ENCODE data around the gene CLCN2.

Gene CLCN2

DNA sequence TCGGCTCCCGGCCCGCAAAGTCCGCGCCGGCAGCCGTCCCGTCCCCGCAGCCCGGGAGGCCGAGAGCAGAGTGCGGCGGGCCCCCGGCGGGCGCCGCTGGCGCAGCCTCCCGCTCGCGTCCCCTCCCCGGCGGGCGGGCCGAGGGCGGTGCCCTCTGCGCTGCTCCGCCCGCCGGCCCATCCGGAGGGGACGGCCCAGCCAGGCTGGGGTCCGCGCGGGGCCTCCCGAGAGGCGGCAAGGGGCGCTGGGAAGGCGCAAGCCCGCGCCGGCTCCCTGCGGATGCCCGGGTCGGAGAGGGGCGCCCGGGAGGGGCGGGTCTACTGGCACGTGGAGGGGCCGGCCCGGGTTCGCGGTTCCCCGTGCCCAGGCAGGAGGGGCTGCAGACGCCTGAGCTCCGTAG lies at the start of gene CLCN2, which contains the start of gene POLR2H:
Gene CLCN2 (minus strand): TSS at position 74 of the 400 bp plus-strand sequence. CDS start 126 bp downstream, outside the sequence.
Gene POLR2H (plus strand): TSS at position 179 of the 400 bp plus-strand sequence. CDS start 1,783 bp downstream, outside the sequence.
- peak; percentile 73 for DNase-seq (ENCODE audit: low spot score)

DNA sequence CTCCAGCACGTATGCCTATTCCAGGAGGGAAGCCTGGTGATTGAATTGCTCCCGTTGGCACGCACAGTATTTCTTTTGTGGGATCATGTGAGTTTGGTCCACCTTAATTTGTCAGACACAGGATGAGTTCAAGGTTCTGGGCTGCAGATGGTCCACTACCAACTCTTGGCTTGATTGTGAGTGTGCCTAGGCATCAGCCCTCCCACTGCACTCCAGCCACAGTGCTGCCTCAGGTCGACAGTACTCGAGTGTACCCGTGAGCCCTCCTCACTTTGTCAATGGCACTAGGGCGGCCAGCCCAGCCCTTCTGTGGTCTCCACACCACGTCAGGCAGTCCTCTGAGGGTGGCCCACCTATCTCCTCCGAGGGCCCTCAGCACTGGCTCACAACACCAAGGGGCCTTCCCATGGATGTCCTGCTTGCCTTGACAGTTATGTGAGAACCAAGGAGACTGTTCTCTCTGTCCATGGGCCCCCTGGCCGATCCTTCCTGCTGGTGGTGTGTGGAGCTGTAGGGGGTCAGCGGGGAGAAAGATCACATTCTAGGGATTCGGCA lies 48.6 kb upstream of the CLCN2 start:
- DNase-seq (ENCODE audit: low spot score): no peak

- no peak for DNase-seq (ENCODE audit: low spot score)
Observed at GRCh38 chr3:184409331-184409926, 48.0 kb upstream of the CLCN2 start.

DNA sequence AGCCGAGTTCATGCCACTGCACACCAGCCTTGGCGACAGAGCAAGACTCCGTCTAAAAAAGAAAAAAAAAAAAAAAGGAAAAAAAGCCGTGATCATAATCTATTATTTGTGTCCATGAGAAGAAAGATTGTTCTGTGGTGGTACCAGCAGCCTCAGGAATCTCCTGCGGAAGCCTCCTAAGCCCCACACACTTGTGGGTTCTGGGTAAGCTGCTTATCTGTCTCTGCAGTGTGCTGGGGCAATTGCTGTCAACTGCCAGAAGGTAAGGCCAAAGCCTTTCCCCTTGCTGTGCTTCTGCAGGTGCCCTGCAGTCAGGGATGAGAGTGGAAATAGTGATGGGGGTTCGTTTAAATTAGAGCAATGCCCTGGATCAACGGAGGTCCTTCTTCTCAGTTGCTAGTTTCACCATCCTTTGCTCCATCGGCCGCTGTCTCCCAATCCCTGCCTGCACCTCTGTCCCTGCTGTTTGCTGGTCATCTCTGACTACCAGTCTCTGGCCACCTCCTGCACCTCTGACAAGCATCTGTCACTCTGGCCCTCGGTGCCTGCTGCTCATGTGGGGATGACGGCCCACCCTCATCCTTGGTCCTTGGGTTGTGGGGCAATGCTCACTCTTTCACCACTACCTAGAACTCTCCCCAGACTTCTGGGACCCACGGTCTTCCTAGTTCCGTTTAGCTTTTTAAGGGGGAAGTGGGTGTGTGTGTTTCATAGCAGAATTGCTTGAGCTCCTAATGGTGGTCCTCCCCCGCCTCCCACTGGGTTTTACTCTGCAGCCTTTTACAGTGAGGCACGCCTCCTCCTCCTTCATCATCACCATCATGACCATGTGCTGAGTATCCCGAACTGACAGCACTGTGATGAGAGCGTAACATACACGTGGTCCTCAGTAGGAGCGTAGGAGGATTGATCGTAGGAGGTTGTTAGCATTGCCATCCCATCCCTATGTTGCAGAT lies 43.9 kb upstream of the CLCN2 start:
- no peak for DNase-seq (ENCODE audit: low spot score)

DNA sequence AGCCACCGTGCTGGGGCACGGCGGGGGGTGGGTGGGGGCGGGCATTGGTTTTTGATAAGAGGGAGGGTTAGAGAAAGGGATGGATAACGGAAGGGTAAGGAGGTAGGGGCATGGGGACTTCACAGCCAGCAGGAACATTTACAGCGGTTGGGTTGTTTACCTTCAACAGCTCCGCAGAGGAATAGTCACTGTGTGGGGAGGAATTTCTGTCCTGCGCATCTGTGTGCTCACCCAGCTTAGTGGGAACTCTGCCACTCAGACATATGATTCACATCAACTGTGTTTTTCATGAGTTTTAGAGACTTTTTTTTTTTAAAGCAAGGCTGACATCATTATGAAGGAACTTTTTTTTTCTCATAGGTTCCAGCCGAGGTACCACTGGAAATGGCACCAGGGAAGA lies 38.0 kb upstream of the CLCN2 start:
- peak; percentile 76 for DNase-seq (ENCODE audit: low spot score)

GRCh38 chr3:184395320-184395660 lies 33.9 kb upstream of the CLCN2 start:
- no peak for DNase-seq (ENCODE audit: low spot score)

- DNase-seq (ENCODE audit: low spot score): peak; percentile 73
Observed at GRCh38 chr3:184391266-184391665, 29.9 kb upstream of the CLCN2 start.

DNA sequence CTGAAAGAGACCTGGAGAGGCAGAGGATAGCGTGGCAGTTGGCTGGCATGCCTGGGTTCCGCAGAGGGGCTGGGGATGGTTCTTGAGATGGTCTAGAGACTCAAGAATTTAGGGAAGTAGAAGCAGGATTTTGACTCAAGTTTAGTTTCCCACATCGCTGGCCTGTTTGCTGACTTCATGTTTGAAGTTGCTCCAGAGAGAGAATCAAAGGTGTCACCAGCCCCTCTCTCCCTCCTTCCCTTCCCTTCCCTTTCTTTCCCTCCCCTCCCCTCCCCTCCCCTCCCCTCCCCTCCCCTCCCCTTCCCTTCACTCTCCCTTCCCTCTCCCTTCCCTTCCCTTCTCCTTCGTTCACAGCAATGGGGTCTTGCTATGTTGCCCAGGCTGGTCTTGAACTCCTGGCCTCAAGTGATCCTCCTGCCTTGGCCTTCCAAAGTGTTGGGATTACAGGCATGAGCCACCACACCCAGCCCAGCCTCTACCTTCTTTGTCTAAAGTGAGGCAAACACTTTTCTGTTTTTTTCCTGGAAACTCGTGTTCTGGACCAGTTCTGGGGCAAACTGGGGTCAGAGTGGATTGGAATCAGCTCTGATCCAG lies 28.6 kb upstream of the CLCN2 start:
- DNase-seq (ENCODE audit: low spot score): no peak

DNA sequence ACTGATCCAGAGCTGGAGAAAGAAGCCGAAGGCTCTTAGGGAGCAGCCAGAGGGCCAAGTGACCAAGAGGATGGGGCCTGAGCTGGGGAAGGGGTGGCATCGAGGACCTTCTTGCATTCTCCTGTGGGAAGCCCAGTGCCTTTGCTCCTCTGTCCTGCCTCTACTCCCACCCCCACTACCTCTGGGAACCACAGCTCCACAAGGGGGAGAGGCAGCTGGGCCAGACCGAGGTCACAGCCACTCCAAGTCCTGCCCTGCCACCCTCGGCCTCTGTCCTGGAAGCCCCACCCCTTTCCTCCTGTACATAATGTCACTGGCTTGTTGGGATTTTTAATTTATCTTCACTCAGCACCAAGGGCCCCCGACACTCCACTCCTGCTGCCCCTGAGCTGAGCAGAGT lies 28.0 kb upstream of the CLCN2 start:
- no peak for DNase-seq (ENCODE audit: low spot score)

- DNase-seq (ENCODE audit: low spot score): no peak
Observed at GRCh38 chr3:184388936-184389230, 27.5 kb upstream of the CLCN2 start.

DNA sequence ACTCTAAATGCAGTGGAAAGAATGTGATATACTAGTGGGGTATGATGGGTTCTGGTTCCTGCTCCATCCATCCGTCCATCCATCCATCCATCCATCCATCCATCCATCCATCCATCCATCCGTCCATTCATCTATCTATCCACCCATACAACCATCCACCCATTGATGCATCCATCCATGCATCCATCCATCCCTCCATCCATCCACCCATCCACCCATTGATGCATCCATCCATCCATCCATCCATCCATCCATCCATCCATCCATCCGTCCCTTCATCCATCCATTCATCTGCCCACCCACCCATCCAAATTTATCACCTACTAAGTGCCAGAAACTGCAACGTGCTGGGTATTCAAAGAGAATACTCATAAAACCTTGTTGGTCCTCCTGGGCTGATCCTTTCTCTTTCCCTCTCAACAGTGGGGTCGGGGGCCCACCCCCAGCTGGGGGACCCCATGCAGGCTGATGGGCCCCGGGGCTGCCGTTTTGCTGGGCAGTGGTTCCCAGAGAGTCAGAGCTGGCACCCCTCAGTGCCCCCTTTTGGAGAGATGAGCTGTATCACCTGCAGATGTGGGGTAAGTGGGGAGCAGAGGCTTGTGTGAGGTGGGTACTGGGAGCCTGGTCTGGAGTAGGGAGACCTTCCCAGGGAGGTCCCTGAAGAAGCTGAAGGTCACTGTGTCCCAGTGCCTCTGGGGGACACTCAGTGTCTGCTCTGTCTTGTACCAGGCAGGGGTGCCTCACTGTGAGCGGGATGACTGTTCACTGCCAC lies 26.9 kb upstream of the CLCN2 start:
- no peak for DNase-seq (ENCODE audit: low spot score)

DNA sequence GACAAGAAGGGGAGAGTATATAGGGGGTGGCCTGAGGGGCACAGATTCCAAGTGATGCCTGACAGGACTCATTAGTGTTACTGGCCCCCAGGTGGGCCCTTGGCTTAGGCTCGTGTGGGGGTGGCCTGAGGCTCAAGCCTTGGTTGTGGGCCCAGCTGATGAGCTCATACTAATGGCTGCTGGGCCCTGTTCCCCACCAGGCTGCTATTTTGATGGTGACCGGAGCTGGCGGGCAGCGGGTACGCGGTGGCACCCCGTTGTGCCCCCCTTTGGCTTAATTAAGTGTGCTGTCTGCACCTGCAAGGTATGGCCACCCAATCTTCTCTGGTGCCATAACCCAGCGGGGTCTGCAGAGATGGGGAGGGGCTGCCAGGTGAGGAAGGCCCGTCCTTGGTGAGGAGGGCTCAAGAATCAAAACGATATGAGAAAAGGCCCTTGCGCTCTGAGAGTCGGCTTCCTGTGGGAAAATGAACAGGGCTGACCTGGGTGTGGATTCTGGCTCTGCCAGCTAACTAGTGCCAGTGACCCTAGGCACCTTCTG lies 25.8 kb upstream of the CLCN2 start:
- no peak for DNase-seq (ENCODE audit: low spot score)

GRCh38 chr3:184386047-184386806 lies 24.8 kb upstream of the CLCN2 start:
- DNase-seq (ENCODE audit: low spot score): no peak

GRCh38 chr3:184384856-184385422 lies 23.5 kb upstream of the CLCN2 start:
- DNase-seq (ENCODE audit: low spot score): no peak

- no peak for DNase-seq (ENCODE audit: low spot score)
Observed at GRCh38 chr3:184384342-184384741, 22.9 kb upstream of the CLCN2 start.

- no peak for DNase-seq (ENCODE audit: low spot score)
Observed at GRCh38 chr3:184383033-184383740, 21.8 kb upstream of the CLCN2 start.

- DNase-seq (ENCODE audit: low spot score): no peak
Observed at GRCh38 chr3:184382326-184383032, 21.1 kb upstream of the CLCN2 start.

DNA sequence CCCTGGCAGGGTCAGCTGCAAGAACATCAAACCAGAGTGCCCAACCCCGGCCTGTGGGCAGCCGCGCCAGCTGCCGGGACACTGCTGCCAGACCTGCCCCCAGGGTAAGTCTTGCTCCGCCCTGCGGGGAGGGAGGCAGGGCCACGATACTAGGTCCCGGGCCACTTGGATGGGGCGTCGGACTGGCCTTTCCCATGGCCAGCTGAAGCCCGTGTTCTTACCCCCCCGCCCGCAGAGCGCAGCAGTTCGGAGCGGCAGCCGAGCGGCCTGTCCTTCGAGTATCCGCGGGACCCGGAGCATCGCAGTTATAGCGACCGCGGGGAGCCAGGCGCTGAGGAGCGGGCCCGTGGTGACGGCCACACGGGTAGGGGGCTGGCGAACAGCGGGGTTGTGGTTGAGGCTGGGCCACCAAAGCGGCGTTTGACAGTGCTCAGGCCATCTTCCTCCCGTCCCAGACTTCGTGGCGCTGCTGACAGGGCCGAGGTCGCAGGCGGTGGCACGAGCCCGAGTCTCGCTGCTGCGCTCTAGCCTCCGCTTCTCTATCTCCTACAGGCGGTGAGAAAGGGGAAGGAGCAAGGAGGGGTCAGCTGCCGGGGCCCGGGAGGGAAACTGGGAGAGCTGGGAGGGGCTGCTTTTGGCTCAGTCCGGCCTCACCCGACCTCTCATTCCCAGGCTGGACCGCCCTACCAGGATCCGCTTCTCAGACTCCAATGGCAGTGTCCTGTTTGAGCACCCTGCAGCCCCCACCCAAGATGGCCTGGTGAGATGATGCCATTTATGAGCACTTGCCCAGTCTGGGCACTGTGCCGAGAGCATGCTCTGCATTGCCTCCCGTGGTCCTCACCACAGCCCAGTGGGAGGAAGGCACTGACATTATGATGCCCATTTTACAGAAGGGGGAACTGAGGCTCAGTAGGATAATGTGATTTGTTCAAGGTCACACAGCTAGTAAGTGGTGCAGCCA lies 20.1 kb upstream of the CLCN2 start:
- no peak for DNase-seq (ENCODE audit: low spot score)
